T-helper 17 cell (primary cell): ENCODE results near the gene PLSCR3. TPM values are rescaled to one million over a fixed set of nuclear protein-coding genes. Genes with fewer than 3 reads are reported as not detected.

Experiments
- ATAC-seq: fragments of 150-1000 bp; cut with Tn5 transposase; 2 replicates; pipeline ENCODE4 v1.10.0; 2021; ENCODE audit warnings: mild to moderate bottlenecking, moderate library complexity
- DNase-seq, 3 donors: peaks; one replicate each; pipeline versions ENCODE4 v3.0.0 to v3.0.0-alpha.2; 2020 to 2021
- H3K9me3 ChIP-seq: one replicate; pipeline ENCODE4 v1.7.0; 2013; ENCODE audit warnings: low read length, mild to moderate bottlenecking; ENCODE audit not compliant: control insufficient read depth, poor library complexity, severe bottlenecking
- H3K27ac Mint-ChIP-seq: one replicate; pipeline ENCODE4 v1.8.0; 2022; ENCODE audit warnings: mild to moderate bottlenecking, moderate library complexity, mixed read lengths
- H3K27me3 Mint-ChIP-seq: one replicate; pipeline ENCODE4 v1.8.0; 2022; ENCODE audit warnings: mixed read lengths
- H3K36me3 Mint-ChIP-seq: one replicate; pipeline ENCODE4 v1.8.0; 2022; ENCODE audit warnings: low read depth, mixed read lengths
- H3K4me1 Mint-ChIP-seq: one replicate; pipeline ENCODE4 v1.8.0; 2022; ENCODE audit warnings: mild to moderate bottlenecking, mixed read lengths
- H3K4me3 Mint-ChIP-seq: one replicate; pipeline ENCODE4 v1.8.0; 2022; ENCODE audit warnings: mild to moderate bottlenecking, moderate library complexity, mixed read lengths
- total RNA-seq, 4 donors: library from RNA in 2 of 4; stranded (reverse) in 2 of 4; gene quantifications; one replicate each; pipeline ENCODE4 v1.2.3 and lab custom pipeline; 2022 to 2026

The PLSCR3 gene
- total RNA-seq, 2 donors from 2014 or later, result 120 to 126 TPM

DNA sequence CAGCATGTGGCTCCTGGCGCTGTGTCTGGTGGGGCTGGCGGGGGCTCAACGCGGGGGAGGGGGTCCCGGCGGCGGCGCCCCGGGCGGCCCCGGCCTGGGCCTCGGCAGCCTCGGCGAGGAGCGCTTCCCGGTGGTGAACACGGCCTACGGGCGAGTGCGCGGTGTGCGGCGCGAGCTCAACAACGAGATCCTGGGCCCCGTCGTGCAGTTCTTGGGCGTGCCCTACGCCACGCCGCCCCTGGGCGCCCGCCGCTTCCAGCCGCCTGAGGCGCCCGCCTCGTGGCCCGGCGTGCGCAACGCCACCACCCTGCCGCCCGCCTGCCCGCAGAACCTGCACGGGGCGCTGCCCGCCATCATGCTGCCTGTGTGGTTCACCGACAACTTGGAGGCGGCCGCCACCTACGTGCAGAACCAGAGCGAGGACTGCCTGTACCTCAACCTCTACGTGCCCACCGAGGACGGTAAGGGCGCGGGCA is 14.0 kb upstream of the PLSCR3 start:
- peaks cover 24% of the 10 kb centered on the region for H3K4me1 Mint-ChIP-seq
- no peak for DNase-seq
- ATAC-seq, result no peak

DNA sequence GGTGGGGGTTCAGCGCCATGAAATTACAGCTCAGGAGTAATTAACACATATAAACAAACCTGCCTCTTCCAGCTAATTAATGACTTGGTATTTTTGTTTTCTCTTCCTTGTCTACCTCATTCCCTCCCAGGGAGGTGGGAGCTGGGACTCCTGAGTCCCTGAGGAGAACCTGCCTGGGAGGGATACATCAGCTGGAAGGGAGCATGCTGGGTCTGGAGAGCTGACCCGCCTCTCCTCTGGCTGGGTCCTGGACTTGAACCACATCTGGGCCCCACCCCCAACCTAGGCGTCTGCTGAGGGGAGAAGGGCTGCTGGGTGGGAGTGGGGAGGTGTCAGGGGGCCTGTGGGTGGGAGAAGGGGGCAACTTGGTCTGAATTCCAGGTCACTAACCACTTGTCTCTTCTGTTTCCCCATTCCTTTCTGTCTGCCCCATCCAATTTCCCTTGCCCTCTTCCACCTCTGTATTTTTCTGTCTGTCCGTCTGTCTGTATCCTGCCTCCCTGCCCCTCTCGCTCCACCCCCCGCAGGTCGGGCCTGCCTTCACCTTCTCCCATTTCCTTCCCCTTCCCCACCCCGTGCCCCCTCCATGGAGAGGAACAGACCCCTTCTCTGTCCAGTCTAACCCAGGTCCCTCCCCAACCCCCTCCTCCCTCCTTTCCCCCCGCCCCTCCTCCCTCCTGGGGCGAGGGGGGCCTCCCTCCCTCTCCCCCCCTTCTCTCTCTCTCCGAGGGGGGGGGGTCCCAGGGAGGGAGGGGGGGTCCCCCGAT is 13.3 kb upstream of the PLSCR3 start, which contains the start of gene NLGN2:
NLGN2 (plus strand) TSS at position 361 of the 767 bp plus-strand sequence. CDS start 411 bp downstream, outside the sequence.
- ATAC-seq, result no peak
- Mint-ChIP-seq H3K27ac (no peak within 1 kb of the TSS), H3K27me3 (no peaks in the 10 kb centered on the region), H3K4me3 (peak within 1 kb of the TSS; percentile 67), H3K4me1 (peaks cover 25% of the 10 kb centered on the region), H3K36me3 (peaks cover 2% of the 10 kb centered on the region)
- no peak for DNase-seq
- H3K9me3 ChIP-seq, result no peaks in the 10 kb centered on the region

More for the DNA sequence above, 14.0 kb upstream of the PLSCR3 start:
- H3K4me3 Mint-ChIP-seq, result peak overlapping the region; percentile 67
- no peaks in the 10 kb centered on the region for H3K9me3 ChIP-seq
- H3K36me3 Mint-ChIP-seq, result peaks cover 2% of the 10 kb centered on the region
- H3K27ac Mint-ChIP-seq, result no peak overlapping the region
- H3K27me3 Mint-ChIP-seq, result no peaks in the 10 kb centered on the region

DNA sequence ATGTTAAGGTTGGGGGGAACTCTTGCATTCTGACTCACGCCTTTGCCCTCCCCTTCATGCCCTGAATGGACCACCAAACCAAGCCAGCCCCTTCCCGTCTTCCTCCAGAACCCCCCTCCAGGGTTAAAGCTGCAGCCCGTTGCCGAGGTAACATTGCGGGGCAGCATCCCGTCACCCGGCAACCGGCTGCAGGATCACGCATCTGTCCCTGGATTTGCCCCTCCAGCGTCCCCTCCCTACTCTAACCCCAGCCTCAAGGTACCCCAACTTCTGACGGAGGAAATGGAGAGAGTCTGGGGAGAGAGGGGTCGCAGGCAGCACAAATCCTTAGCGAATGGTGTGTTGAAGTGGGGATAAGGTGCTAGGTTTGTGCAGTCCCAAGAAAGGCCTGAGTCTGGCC is 12.8 kb upstream of the PLSCR3 start:
- Mint-ChIP-seq H3K27ac (no peak overlapping the region), H3K27me3 (no peaks in the 10 kb centered on the region), H3K36me3 (peaks cover 2% of the 10 kb centered on the region), H3K4me1 (peaks cover 25% of the 10 kb centered on the region), H3K4me3 (peak overlapping the region; percentile 56)
- H3K9me3 ChIP-seq, result no peaks in the 10 kb centered on the region
- ATAC-seq (no peak), DNase-seq (no peak)

DNA sequence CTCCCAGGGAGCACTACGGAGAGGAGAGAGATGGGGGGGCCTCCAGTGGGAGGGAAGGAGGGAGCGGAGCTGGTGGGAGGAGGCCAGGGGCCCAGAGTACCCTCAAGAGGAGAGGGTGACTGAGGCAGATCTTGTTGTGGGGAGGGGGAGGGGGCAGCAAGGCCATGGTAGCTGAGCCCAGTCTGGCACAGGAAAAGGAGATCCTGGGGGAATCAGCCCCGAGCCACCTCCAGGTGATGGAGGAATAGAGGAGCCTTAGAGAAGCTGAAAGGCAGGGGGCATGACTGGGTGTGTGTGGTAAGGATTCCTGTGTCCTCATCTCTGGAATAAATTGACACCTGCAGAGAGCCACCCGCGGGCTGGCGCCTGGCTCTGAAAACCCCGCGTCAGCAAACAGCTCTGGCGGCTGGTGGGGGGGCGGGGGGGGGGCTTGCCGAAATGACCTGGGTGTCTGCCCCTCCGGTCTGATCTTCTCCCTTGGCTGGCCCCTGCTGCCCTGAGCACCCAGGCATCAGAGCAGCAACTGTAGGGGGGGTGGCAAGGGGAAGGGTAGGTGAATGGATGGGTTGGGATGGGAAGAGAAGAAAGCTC is 12.0 kb upstream of the PLSCR3 start:
- H3K9me3 ChIP-seq, result no peaks in the 10 kb centered on the region
- peaks cover 25% of the 10 kb centered on the region for H3K4me1 Mint-ChIP-seq
- peaks cover 2% of the 10 kb centered on the region for H3K36me3 Mint-ChIP-seq
- H3K27me3 Mint-ChIP-seq, result no peaks in the 10 kb centered on the region
- DNase-seq, result no peak
- ATAC-seq, result no peak
- peak overlapping the region; percentile 78 for H3K27ac Mint-ChIP-seq
- H3K4me3 Mint-ChIP-seq, result peak overlapping the region; percentile 84

DNA sequence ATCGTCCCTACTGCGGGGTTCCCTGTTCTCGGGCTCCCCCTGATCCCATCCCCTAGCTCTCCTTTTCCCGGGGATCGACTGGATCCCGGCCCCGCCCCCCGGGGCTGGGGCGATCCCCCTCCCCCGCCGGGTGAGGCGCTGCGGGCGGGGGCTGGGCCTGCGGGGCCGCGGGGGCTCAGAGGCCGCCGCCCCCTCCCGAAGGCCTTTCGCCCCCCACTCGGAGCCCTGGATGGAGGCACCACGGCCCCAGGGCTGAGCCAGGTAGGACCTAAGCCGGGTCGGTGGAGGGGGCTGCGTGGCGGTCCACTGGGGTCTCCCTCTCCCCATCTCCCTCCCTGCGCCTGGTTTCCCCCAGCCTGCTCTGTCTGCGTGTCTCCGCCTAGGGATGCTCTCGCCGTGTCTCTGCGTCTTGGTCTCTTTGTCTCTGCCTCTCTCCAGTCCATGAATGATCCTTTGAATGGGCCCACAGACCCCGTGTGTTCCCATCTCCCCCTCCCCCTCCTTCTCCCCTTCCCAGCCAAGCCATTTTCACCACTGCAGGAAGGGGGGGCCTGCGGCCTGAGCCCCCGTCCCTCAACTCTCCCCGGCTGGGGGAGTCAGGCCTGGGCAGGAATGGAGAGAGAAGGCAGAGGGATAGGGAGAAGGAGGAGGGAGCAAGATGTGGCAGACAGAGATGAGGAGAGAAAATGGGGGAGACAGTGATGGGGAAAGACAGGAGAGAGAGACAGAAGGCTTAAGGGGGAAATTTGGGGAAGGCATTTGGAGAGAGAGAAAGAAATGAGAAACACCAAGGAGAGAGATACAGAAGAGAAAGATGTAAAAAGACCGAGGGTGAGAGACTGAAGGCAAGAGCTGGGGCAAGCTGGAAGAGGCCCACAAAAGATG is 11.3 kb upstream of the PLSCR3 start:
- no peaks in the 10 kb centered on the region for H3K9me3 ChIP-seq
- Mint-ChIP-seq H3K4me1 (peaks cover 25% of the 10 kb centered on the region), H3K27ac (peak overlapping the region; percentile 78), H3K4me3 (peak overlapping the region; percentile 93), H3K36me3 (peaks cover 2% of the 10 kb centered on the region), H3K27me3 (no peaks in the 10 kb centered on the region)
- DNase-seq (no peak), ATAC-seq (no peak)

DNA sequence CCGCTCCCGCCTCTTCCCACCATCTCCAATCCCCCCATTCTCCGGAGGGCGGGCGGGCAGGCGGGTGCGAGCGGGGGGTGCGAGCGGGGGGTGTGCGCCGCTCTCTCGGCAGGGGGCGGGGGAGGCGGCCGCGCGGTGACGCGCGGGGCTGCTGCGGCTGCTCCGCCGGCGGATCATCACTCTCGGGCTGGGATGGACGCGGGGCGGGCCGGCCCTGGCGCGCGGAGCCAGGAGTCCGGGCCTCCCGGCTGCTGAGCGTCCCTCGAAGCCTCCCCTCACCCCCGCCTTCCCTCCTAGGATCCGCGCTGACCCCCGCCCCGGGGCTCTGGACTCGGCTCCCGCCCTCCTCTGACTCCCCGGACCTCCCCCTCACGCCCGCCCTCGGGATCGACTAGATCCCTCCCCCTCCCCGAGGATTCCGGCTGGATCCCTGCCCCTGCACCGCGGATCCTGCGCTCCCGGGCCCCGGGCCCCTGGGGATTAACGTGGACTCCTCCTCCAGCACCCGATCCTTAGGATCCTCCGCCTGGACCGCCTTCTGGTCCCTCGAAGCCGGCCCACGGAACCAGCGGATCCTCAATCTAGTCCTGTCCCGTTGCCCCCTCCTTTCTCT is 10.5 kb upstream of the PLSCR3 start:
- H3K36me3 Mint-ChIP-seq, result peaks cover 2% of the 10 kb centered on the region
- peak overlapping the region; percentile 70 for H3K27ac Mint-ChIP-seq
- peak overlapping the region; percentile 93 for H3K4me3 Mint-ChIP-seq
- peaks cover 22% of the 10 kb centered on the region for H3K4me1 Mint-ChIP-seq
- ATAC-seq, result peak; percentile 53
- H3K9me3 ChIP-seq, result no peaks in the 10 kb centered on the region
- DNase-seq, result peak in 2 of 3 donors; percentile 74
- H3K27me3 Mint-ChIP-seq, result no peaks in the 10 kb centered on the region

DNA sequence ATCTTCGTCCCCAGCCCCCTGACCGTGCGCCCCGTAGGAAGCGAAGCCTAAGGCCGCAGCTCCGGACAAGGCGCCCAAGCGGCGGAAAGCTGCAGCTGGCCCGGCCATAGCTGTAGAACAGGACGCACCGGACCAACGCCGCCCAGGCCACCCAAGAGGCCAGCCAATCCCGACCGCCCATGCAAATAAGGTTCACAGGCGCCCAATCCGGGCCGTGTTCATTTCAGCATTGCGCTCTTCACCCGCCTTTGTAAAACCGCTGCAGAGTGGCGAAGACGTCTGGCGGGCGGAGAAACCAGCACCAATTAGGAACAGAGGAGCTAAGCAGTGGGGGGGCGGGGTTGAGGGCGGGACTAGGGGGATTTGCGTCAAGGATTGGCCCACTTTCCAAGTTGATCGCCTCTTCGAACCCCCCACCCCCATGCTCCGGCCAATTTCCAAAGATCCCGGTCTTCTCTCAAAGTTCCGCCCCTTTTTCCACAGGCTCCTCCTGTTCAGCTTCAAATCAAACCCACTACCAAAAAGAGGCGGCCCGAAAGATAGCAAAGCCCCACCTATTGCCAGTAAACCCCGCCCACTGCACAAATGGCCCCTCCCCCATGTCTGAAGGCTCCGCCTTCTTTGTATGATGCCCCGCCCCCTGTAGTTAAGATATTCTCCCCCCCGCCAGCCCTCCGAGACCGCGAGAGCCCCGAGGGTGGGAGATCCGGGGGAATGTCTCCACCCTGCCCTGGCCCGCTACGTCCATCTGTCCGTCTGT is 9.8 kb upstream of the PLSCR3 start, which contains the start of gene TMEM256:
TMEM256 (minus strand) TSS at position 121 of the 760 bp plus-strand sequence; CDS start at position 108, 13 bp downstream.
- Mint-ChIP-seq H3K4me3 (peak within 1 kb of the TSS; percentile 93), H3K4me1 (peaks cover 21% of the 10 kb centered on the region), H3K36me3 (peaks cover 2% of the 10 kb centered on the region), H3K27ac (peak within 1 kb of the TSS; percentile 70), H3K27me3 (no peaks in the 10 kb centered on the region)
- no peaks in the 10 kb centered on the region for H3K9me3 ChIP-seq
- ATAC-seq (peak; percentile 92), DNase-seq (peak; percentile 82 to 96 (median 89))

DNA sequence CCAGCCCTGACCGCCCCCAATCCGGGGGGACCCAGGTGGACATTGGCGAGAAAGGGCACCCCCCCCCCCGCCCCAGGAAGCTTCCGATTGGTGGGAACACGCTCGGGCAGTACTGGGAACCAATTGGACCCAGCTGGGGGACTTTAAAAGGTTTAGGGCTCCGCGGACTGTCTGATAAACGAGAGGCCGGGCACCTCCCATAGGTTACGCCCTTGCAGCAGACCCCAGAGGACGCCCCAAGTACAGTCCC is 9.3 kb upstream of the PLSCR3 start:
- H3K4me3 Mint-ChIP-seq, result peak overlapping the region; percentile 93
- peak overlapping the region; percentile 70 for H3K27ac Mint-ChIP-seq
- peaks cover 2% of the 10 kb centered on the region for H3K36me3 Mint-ChIP-seq
- no peak for DNase-seq
- peaks cover 19% of the 10 kb centered on the region for H3K4me1 Mint-ChIP-seq
- ATAC-seq, result no peak
- no peaks in the 10 kb centered on the region for H3K9me3 ChIP-seq
- no peaks in the 10 kb centered on the region for H3K27me3 Mint-ChIP-seq

DNA sequence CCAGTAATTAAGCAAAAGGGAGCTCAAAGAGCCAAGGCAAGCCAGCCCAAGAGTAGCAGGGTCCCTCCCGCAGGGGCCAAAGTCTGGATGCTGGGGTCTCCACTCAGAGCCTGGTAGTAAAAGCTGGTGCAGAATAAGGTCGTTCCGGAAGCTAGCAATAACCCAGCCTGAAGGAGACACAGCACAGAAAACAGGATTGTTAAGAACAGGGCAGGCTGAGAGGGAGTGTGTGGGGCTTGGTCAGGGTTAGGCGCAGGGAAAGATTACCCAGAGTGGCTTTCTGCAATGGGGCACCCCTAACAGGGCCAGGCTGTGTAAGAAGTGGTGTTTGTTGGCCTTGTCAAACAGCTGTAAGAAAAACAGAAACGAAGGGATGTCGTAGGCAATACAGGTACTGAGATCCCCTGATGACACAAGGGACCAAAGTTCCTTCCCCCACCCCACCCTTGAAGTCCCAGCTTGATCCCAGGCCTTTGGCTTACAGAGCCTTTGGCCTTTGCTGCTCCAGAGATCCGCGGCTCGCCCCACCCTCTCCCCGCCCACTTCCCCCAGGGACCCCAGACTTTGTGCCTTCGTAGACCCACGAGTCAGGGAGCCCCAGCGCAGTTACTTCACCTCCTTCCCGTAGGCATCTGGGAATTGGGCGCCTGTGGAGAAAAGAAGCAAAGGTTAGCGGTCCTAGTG is 8.9 kb upstream of the PLSCR3 start:
- peaks cover 2% of the 10 kb centered on the region for H3K36me3 Mint-ChIP-seq
- DNase-seq (peak in 1 of 3 donors; percentile 23), ATAC-seq (no peak)
- peak overlapping the region; percentile 70 for H3K27ac Mint-ChIP-seq
- peaks cover 19% of the 10 kb centered on the region for H3K4me1 Mint-ChIP-seq
- no peaks in the 10 kb centered on the region for H3K27me3 Mint-ChIP-seq
- H3K9me3 ChIP-seq, result no peaks in the 10 kb centered on the region
- H3K4me3 Mint-ChIP-seq, result peak overlapping the region; percentile 93

DNA sequence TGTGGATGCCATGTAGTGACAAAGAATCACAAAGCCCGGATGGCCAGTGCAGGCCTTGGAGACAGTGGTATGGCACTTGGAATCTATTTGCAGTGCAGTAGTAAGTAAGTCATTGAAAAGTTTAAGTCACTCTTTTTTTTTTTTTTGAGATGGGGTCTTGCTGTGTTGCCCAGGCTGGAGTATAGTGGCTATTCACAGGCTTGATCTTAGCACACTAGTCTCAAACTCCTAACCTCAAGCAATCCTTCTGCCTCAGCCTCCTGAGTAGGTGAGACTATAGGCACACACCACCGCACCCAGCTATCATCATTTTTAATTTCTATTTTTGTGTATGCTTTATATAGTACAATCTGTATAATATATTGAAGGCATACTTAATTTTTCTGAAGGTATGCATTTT is 4.3 kb upstream of the PLSCR3 start:
- Mint-ChIP-seq H3K36me3 (no peaks in the 10 kb centered on the region), H3K4me1 (peaks cover 12% of the 10 kb centered on the region), H3K4me3 (no peak overlapping the region), H3K27me3 (no peaks in the 10 kb centered on the region), H3K27ac (no peak overlapping the region)
- ATAC-seq, result no peak
- no peaks in the 10 kb centered on the region for H3K9me3 ChIP-seq
- DNase-seq, result no peak

DNA sequence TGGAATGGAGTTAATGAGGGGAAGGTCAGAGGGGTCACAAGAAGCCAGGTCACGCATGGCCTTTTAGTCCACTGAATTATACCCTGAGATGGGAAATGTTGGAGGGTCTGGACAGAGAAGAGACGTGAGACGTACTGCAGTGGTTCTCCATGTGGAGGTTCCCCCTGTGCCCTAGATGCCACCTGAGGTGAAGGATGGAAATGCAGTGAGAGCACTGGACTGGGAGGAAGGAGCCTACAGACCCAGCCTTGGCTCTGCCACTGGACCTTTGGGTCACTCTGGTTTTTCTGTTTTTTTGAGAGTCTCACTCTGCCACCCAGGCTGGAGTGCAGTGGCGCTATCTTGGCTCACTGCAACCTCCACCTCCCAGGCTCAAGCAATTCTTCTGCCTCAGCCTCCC is 1.8 kb upstream of the PLSCR3 start:
- H3K4me1 Mint-ChIP-seq, result peaks cover 27% of the 10 kb centered on the region
- ATAC-seq (no peak), DNase-seq (no peak)
- H3K27me3 Mint-ChIP-seq, result no peaks in the 10 kb centered on the region
- no peaks in the 10 kb centered on the region for H3K9me3 ChIP-seq
- H3K27ac Mint-ChIP-seq, result no peak overlapping the region
- H3K36me3 Mint-ChIP-seq, result peaks cover 2% of the 10 kb centered on the region
- no peak overlapping the region for H3K4me3 Mint-ChIP-seq
